Fibroblast of skin of right biceps (primary cell): ENCODE results near the gene ZNF100.
"Not testable (repeated sequence)": the region's sequence is repeated elsewhere in the genome, so short reads cannot be mapped to it uniquely, and the experiment has no call there.

Experiments
- DNase-seq: peaks from one replicate; pipeline ENCODE4 v3.0.0-alpha.2; 2013

Gene ZNF100

GRCh38 chr19:21699197-21699596, 68.2 kb downstream of the ZNF100 start:
- no peak for DNase-seq

GRCh38 chr19:21698215-21698614, 69.2 kb downstream of the ZNF100 start:
- no peak for DNase-seq

GRCh38 chr19:21697698-21698097, 69.7 kb downstream of the ZNF100 start:
- no peak for DNase-seq

- no peak for DNase-seq
These were observed 73.0 kb downstream of the ZNF100 start for GRCh38 chr19:21694171-21694906.

GRCh38 chr19:21693399-21693798, 74.0 kb downstream of the ZNF100 start:
- DNase-seq = no peak

- no peak for DNase-seq
These were observed 75.7 kb downstream of the ZNF100 start for GRCh38 chr19:21691661-21692060.

- no peak for DNase-seq
These were observed 78.9 kb downstream of the ZNF100 start for GRCh38 chr19:21688464-21688863.

GRCh38 chr19:21680671-21681070, 86.7 kb downstream of the ZNF100 start:
- DNase-seq = no peak

- DNase-seq = no peak
These were observed 87.4 kb downstream of the ZNF100 start for GRCh38 chr19:21680026-21680425.

GRCh38 chr19:21677696-21678418, 89.5 kb downstream of the ZNF100 start:
- no peak for DNase-seq

GRCh38 chr19:21674454-21674853, 92.9 kb downstream of the ZNF100 start:
- DNase-seq = no peak

- not testable (repeated sequence) for DNase-seq
These were observed 93.9 kb downstream of the ZNF100 start for GRCh38 chr19:21673479-21673878.
